ENCODE measurements around the gene DOCK6.

DOCK6 gene

GRCh38 chr19:11291415-11291814 lies 29.1 kb upstream of the DOCK6 start:
- no peaks in the 10 kb centered on the region for H3K9me3 ChIP-seq (ENCODE audit: insufficient read depth, low read depth, low read length)
- H3K27me3 ChIP-seq (ENCODE audit: insufficient read depth, low read length) = no peaks in the 10 kb centered on the region
- no peak overlapping the region for H3K4me3 ChIP-seq (ENCODE audit: low read length)
- no peak overlapping the region for H3K27ac ChIP-seq (ENCODE audit: low read length)
- no peak overlapping the region for H3K9ac ChIP-seq (ENCODE audit: low read depth, low read length)
- no peaks in the 10 kb centered on the region for H3K36me3 ChIP-seq (ENCODE audit: insufficient read depth, low read depth, low read length)
- peaks cover 3% of the 10 kb centered on the region; the same call in 1 of the 2 replicates for H3K4me1 ChIP-seq (ENCODE audit: insufficient read depth, low read length)

DNA sequence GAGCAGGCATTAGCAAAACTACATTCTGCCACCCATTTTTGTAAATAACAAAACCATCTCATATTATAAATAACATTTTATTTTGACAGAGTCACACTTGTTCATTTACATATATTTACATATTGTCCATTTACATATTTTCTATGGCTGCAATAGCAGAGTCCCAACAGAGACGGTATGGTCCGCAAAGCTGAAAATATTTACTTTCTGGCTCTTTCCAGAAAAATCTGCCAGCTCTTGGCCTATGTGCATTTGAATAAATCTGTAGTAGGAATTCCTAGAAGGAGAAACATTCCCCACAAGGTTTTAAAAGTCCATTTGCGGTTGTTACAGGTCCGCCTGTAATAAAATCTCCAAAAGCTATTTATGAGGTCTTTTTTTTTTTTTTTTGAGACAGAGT lies 27.9 kb upstream of the DOCK6 start:
- H3K9ac ChIP-seq (ENCODE audit: low read depth, low read length) = no peak overlapping the region
- no peaks in the 10 kb centered on the region for H3K27me3 ChIP-seq (ENCODE audit: insufficient read depth, low read length)
- H3K36me3 ChIP-seq (ENCODE audit: insufficient read depth, low read depth, low read length) = no peaks in the 10 kb centered on the region
- H3K27ac ChIP-seq (ENCODE audit: low read length) = no peak overlapping the region
- peaks cover 3% of the 10 kb centered on the region; the same call in 1 of the 2 replicates for H3K4me1 ChIP-seq (ENCODE audit: insufficient read depth, low read length)
- H3K9me3 ChIP-seq (ENCODE audit: insufficient read depth, low read depth, low read length) = no peaks in the 10 kb centered on the region
- no peak overlapping the region for H3K4me3 ChIP-seq (ENCODE audit: low read length)

- no peaks in the 10 kb centered on the region for H3K27me3 ChIP-seq (ENCODE audit: insufficient read depth, low read length)
- no peaks in the 10 kb centered on the region for H3K4me1 ChIP-seq (ENCODE audit: insufficient read depth, low read length)
- H3K9me3 ChIP-seq (ENCODE audit: insufficient read depth, low read depth, low read length) = no peaks in the 10 kb centered on the region
- no peaks in the 10 kb centered on the region for H3K36me3 ChIP-seq (ENCODE audit: insufficient read depth, low read depth, low read length)
- H3K27ac ChIP-seq (ENCODE audit: low read length) = no peak overlapping the region
- no peak overlapping the region for H3K9ac ChIP-seq (ENCODE audit: low read depth, low read length)
- no peak overlapping the region for H3K4me3 ChIP-seq (ENCODE audit: low read length)
These were observed 26.0 kb upstream of the DOCK6 start for GRCh38 chr19:11288349-11288748.

DNA sequence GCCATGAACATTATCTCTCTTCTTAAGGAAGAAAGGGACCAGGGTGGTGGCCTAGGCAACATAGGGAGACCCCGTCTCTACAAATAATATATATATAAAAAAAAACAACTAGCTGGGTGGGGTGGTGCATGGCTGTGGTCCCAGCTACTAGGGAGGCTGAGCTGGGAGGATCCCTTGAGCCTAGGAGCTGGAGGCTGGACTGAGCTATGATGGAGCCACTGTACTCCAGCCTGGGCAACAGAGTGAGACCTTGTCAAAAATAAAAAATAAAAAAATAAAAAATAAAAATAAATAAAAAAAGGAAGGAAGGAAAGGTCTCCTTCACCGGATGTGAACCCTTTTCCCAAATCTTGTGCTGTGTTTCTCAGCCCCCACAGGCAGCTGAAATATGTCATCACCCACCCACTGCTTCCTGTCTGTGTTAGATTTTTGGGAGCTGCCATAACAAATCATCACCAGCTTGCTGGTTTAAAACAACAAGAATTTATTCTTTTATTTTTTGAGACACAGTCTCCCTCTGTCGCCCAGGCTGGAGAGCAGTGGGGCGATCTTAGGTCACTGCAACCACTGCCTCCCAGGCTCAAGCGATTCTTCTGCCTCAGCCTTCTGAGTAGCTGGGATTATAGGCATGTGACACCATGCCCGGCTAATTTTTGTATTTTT lies 24.1 kb upstream of the DOCK6 start:
- no peak overlapping the region for H3K9ac ChIP-seq (ENCODE audit: low read depth, low read length)
- no peaks in the 10 kb centered on the region for H3K4me1 ChIP-seq (ENCODE audit: insufficient read depth, low read length)
- no peaks in the 10 kb centered on the region for H3K27me3 ChIP-seq (ENCODE audit: insufficient read depth, low read length)
- H3K9me3 ChIP-seq (ENCODE audit: insufficient read depth, low read depth, low read length) = no peaks in the 10 kb centered on the region
- no peak overlapping the region for H3K4me3 ChIP-seq (ENCODE audit: low read length)
- no peaks in the 10 kb centered on the region for H3K36me3 ChIP-seq (ENCODE audit: insufficient read depth, low read depth, low read length)
- H3K27ac ChIP-seq (ENCODE audit: low read length) = no peak overlapping the region

- Histone ChIP-seq H3K4me3 (ENCODE audit: low read length) (no peak overlapping the region), H3K4me1 (ENCODE audit: insufficient read depth, low read length) (no peaks in the 10 kb centered on the region), H3K27ac (ENCODE audit: low read length) (no peak overlapping the region), H3K9me3 (ENCODE audit: insufficient read depth, low read depth, low read length) (no peaks in the 10 kb centered on the region; the same call in 1 of the 2 replicates), H3K36me3 (ENCODE audit: insufficient read depth, low read depth, low read length) (no peaks in the 10 kb centered on the region), H3K27me3 (ENCODE audit: insufficient read depth, low read length) (no peaks in the 10 kb centered on the region; the same call in 1 of the 2 replicates), H3K9ac (ENCODE audit: low read depth, low read length) (no peak overlapping the region)
These were observed 22.2 kb upstream of the DOCK6 start for GRCh38 chr19:11284515-11284914.

GRCh38 chr19:11281356-11282049 lies 19.2 kb upstream of the DOCK6 start:
- Histone ChIP-seq H3K36me3 (ENCODE audit: insufficient read depth, low read depth, low read length) (no peaks in the 10 kb centered on the region), H3K27me3 (ENCODE audit: insufficient read depth, low read length) (no peaks in the 10 kb centered on the region; the same call in 1 of the 2 replicates), H3K9ac (ENCODE audit: low read depth, low read length) (no peak overlapping the region), H3K27ac (ENCODE audit: low read length) (no peak overlapping the region), H3K9me3 (ENCODE audit: insufficient read depth, low read depth, low read length) (no peaks in the 10 kb centered on the region; the same call in 1 of the 2 replicates), H3K4me1 (ENCODE audit: insufficient read depth, low read length) (no peaks in the 10 kb centered on the region), H3K4me3 (ENCODE audit: low read length) (no peak overlapping the region)

- Histone ChIP-seq H3K27me3 (ENCODE audit: insufficient read depth, low read length) (no peaks in the 10 kb centered on the region; the same call in 1 of the 2 replicates), H3K4me1 (ENCODE audit: insufficient read depth, low read length) (peaks cover 6% of the 10 kb centered on the region; the same call in 1 of the 2 replicates), H3K27ac (ENCODE audit: low read length) (no peak overlapping the region), H3K36me3 (ENCODE audit: insufficient read depth, low read depth, low read length) (no peaks in the 10 kb centered on the region), H3K9me3 (ENCODE audit: insufficient read depth, low read depth, low read length) (no peaks in the 10 kb centered on the region; the same call in 1 of the 2 replicates), H3K4me3 (ENCODE audit: low read length) (no peak overlapping the region; the same call in 1 of the 2 replicates), H3K9ac (ENCODE audit: low read depth, low read length) (no peak overlapping the region)
These were observed 17.3 kb upstream of the DOCK6 start for GRCh38 chr19:11279505-11280236.

- Histone ChIP-seq H3K36me3 (ENCODE audit: insufficient read depth, low read depth, low read length) (no peaks in the 10 kb centered on the region), H3K27me3 (ENCODE audit: insufficient read depth, low read length) (no peaks in the 10 kb centered on the region; the same call in 1 of the 2 replicates), H3K27ac (ENCODE audit: low read length) (no peak overlapping the region), H3K9ac (ENCODE audit: low read depth, low read length) (no peak overlapping the region), H3K4me3 (ENCODE audit: low read length) (no peak overlapping the region), H3K9me3 (ENCODE audit: insufficient read depth, low read depth, low read length) (no peaks in the 10 kb centered on the region; the same call in 1 of the 2 replicates), H3K4me1 (ENCODE audit: insufficient read depth, low read length) (peaks cover 6% of the 10 kb centered on the region; the same call in 1 of the 2 replicates)
These were observed 16.3 kb upstream of the DOCK6 start for GRCh38 chr19:11278670-11279069.

DNA sequence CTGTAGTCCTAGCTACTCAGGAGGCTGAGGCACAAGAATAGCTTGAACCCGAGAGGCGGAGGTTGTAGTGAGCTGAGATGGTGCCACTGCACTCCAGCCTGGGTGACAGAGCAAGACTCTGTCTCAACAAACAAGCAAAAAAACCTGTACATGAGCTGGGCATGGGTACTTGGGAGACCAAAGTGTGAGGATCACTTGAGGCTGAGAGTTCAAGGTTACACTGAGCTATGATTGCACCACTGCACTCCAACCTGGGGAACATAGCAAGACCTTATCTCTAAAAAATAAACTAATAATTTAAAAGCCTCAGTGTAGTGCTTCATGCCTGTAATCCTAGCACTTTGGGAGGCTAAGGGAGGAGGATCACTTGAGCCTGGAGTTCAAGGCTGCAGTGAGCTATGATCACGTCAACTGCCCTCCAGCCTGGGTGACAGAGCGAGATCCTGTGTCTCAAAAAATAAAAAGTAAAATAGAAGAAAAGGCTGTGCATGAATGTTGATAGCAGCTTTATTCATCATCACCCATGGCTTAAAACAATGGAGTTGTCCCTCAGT lies 12.3 kb upstream of the DOCK6 start:
- Histone ChIP-seq H3K9me3 (ENCODE audit: insufficient read depth, low read depth, low read length) (no peaks in the 10 kb centered on the region), H3K4me1 (ENCODE audit: insufficient read depth, low read length) (peaks cover 6% of the 10 kb centered on the region; the same call in 1 of the 2 replicates), H3K9ac (ENCODE audit: low read depth, low read length) (no peak overlapping the region), H3K27ac (ENCODE audit: low read length) (no peak overlapping the region), H3K36me3 (ENCODE audit: insufficient read depth, low read depth, low read length) (no peaks in the 10 kb centered on the region), H3K27me3 (ENCODE audit: insufficient read depth, low read length) (no peaks in the 10 kb centered on the region; the same call in 1 of the 2 replicates), H3K4me3 (ENCODE audit: low read length) (no peak overlapping the region)

GRCh38 chr19:11273989-11274388 lies 11.7 kb upstream of the DOCK6 start:
- no peaks in the 10 kb centered on the region for H3K36me3 ChIP-seq (ENCODE audit: insufficient read depth, low read depth, low read length)
- no peaks in the 10 kb centered on the region for H3K9me3 ChIP-seq (ENCODE audit: insufficient read depth, low read depth, low read length)
- no peak overlapping the region for H3K9ac ChIP-seq (ENCODE audit: low read depth, low read length)
- H3K4me1 ChIP-seq (ENCODE audit: insufficient read depth, low read length) = peaks cover 6% of the 10 kb centered on the region; the same call in 1 of the 2 replicates
- no peak overlapping the region for H3K27ac ChIP-seq (ENCODE audit: low read length)
- no peak overlapping the region for H3K4me3 ChIP-seq (ENCODE audit: low read length)
- no peaks in the 10 kb centered on the region for H3K27me3 ChIP-seq (ENCODE audit: insufficient read depth, low read length)

DNA sequence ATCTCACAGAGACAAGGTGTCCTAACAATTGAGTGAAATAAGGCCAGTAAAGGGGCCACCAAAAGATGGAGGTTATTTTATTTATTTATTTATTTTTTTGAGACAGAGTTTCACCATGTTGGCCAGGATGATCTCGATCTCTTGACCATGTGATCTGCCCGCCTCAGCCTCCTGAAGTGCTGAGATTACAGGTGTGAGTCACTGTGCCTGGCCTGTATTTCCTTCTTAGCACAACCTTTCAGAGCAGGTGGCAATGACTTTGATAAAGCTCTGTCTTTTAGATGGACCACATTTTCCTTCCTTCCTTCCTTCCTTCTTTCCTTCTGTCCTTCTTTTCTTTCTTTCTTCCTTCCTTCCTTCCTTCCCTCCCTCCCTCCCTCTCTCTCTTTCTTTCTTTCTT lies 11.0 kb upstream of the DOCK6 start:
- Histone ChIP-seq H3K36me3 (ENCODE audit: insufficient read depth, low read depth, low read length) (no peaks in the 10 kb centered on the region), H3K27ac (ENCODE audit: low read length) (no peak overlapping the region), H3K9ac (ENCODE audit: low read depth, low read length) (no peak overlapping the region), H3K4me3 (ENCODE audit: low read length) (no peak overlapping the region), H3K4me1 (ENCODE audit: insufficient read depth, low read length) (peaks cover 6% of the 10 kb centered on the region; the same call in 1 of the 2 replicates), H3K9me3 (ENCODE audit: insufficient read depth, low read depth, low read length) (no peaks in the 10 kb centered on the region), H3K27me3 (ENCODE audit: insufficient read depth, low read length) (no peaks in the 10 kb centered on the region)
